ENCODE data around the gene PSD4. TPM values are rescaled to one million over a fixed set of nuclear protein-coding genes. Genes with fewer than 3 reads are reported as not detected.

Gene PSD4
- total RNA-seq, 1 donor from 2014 or later = 1.3 TPM

GRCh38 chr2:113167115-113167932 is 6.4 kb upstream of the PSD4 start:
- DNase-seq (ENCODE audit: extremely low read depth, low read depth, low spot score) = no peak

GRCh38 chr2:113167962-113168340 is 5.8 kb upstream of the PSD4 start:
- DNase-seq (ENCODE audit: extremely low read depth, low read depth, low spot score) = no peak

GRCh38 chr2:113169002-113169530 is 4.7 kb upstream of the PSD4 start:
- DNase-seq (ENCODE audit: extremely low read depth, low read depth, low spot score) = no peak

DNA sequence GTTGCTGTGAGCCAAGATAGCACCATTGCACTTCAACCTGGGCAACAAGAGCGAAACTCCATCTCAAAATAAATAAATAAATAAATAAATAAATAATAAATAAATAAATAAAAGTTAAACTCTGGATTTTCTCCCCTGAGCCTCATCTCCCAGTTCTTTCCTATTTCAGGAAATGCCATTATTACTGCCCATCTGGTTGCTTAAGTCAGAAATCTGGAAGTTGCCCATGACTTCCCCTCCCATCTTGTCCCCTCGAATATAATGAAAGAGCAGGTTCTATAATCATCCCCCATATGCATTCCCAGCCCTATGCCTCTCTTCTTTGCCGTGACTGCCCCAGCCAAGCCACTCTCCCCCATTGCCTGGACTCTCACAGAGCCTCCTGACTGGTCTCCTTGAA is 4.2 kb upstream of the PSD4 start:
- DNase-seq (ENCODE audit: extremely low read depth, low read depth, low spot score) = no peak

DNA sequence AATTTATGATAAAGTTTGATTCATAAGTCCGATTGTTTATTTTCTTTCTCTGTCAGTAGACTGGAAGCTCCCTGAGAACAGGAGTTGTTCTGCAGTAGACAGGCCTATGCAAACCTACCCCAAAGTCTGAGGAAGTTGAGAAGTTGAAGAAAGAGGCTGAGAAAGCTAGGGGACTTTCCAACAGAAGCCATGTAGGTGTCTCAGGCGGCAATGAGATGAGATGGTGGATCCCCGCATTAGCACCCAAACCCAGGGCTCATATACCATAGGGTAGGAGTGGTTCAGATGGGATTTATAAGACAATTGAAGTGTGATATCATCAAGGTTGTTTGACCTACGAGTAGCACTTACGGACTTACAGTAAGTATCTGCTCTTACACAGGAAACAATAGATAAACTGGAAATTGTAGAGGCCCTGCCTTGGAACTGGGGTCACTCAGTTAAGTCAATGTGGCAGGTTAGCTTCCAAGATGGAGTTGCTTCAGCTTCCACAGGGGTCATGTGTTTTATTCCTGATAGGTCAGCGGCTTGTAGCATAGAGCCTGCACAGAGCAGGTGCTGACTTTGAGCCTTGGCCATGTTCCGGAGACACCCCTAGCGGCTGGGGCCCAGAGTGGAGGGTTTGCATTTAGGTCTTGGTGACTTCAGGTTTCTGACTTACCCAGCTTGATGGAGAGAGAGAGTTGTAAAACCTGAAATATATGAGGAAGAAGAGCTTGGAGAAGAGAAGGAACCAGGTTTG is 2.3 kb upstream of the PSD4 start:
- no peak for DNase-seq (ENCODE audit: extremely low read depth, low read depth, low spot score)

DNA sequence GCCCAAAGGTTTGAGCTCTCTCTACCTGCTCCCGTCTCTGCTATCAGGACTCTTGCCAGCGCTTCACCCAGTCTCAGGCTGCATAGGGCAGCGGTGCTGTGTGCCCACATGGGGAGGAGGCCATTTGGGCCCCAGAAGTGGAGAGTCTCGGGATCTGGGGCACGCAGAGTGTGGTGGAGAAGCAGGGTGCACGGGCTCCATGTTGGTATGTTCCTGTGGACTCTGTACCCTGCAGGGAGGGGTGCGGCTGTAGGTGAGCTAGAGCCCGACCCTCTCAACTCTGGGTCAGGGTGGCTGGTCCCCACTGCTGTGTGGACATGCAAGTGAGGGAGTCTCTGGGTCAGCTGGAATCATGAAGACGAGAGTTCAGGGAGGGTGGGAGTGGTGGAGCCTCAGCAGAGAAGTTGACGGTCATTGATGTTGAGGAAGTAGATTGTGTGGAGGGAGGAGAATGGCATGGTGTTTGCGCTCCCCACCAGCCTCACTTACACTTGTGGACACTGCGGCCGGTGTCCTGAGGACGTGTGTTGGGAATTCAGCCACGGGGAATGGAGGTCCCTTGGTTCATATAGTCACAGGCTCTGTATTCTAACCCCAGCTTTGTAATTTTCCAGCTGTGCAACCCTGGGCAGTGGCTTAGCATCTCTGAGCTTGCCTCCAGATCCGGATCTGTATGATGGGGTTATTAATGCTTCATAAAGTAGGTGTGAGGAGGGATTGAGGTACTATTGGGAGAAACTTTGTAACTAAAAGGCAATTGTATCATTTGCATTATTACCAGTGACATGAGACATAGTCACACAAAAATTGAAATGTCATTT is 840 bp upstream of the PSD4 start:
- DNase-seq (ENCODE audit: extremely low read depth, low read depth, low spot score) = no peak

DNA sequence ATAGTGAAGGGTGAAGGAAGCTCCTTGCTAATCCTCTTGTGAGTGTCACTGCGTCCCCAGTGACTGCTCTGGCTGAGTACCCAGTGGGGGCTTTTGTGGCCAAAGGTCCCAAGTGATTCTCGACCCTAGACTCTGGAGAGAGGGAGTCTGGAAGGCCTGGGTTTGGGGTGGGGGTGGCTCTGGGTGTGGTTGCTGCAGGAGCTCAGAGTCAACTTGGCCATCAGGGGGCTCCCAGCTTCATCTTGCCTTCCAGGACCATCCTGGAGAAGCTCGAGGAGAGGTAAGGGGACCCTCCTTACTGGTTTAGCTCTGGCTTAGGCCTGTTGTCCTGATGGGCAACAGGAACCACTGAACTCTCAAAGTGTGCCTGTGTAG is 592 bp downstream of the PSD4 start:
- no peak for DNase-seq (ENCODE audit: extremely low read depth, low read depth, low spot score)

GRCh38 chr2:113175042-113175628 is 1.4 kb downstream of the PSD4 start:
- DNase-seq (ENCODE audit: extremely low read depth, low read depth, low spot score) = no peak

- no peak for DNase-seq (ENCODE audit: extremely low read depth, low read depth, low spot score)
These were observed 2.2 kb downstream of the PSD4 start for GRCh38 chr2:113175736-113176695.

DNA sequence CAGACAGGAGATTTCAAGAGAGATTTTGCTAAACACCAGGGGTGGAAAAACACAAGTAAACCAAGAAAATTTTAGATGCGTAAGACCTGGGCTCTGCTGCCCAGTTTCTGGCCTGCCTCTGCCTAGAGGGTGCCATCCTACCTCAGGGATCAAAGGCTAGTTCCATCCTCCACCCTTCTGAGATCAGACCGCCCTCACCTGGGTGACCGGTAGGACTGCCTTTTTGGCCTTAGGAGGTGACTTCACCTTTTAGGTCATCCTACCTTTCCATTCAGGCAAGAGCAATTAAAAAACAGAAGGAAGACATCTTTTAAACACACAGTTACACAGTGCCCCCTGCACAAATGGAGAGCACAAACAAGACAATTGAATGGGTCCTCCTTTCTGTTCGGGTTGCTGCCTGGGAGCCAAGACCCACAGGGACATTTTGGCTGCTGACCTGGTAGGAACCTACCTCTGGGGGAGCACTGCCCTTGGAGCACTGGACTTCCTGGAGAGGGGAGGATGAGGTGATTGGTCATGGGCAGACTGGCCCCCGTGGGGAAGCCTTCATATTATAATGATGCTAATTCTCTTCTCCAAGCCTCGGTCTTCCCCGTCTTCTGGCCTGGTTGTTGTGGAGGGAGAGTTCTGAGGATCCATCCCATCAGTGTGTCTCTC is 3.1 kb downstream of the PSD4 start:
- DNase-seq (ENCODE audit: extremely low read depth, low read depth, low spot score) = no peak

DNA sequence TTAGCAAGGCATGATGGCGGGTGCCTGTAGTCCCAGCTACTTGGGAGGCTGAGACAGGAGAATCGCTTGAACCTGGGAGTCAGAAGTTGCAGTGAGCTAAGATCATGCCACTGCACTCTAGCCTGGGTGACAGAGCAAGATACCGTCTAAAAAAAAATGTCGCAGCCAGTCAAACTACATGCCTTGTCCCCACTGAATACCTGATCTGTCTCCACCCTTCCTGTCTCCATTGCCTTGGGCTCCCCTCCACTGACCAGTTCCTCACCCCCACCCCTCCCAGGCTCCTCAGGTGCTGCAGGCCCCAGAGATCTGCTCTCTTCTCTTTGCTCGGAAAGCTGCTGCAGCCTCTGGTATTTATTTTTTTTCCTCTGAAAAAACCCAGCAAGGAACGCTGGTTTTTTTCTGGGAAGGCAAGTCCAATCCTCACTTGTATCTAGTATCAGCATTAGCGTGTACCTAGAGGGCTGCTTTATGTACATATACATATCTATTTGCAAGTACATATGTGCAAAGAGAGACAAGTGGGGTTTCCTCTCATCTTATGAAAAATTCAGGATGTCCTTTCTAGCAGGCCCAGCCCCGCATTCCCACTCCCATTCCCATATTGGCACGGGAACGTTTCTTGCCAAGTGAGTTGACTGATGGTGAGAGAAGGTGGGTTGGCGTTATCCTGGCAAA is 4.4 kb downstream of the PSD4 start:
- DNase-seq (ENCODE audit: extremely low read depth, low read depth, low spot score) = no peak

DNA sequence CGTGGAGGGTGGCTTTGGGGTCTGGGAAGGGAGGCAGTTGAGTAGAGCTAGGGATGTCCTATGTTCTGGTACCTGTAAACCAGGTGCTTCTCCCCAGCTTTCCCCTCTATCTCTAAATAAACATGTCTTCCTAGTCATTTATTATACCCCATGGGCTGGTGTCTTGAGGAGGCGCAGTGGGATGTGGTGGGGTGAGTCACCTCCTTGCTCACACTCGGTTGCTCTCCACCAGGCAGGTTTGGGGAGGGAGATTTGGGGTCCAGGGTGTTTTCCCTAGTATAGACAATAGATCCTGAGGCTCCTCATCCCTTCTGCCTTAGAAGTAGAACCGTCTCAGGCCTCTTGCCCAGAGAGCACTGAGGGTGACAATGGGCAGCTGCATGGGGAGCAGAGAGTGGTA is 5.1 kb downstream of the PSD4 start:
- DNase-seq (ENCODE audit: extremely low read depth, low read depth, low spot score) = no peak

GRCh38 chr2:113179446-113180045 is 5.8 kb downstream of the PSD4 start:
- no peak for DNase-seq (ENCODE audit: extremely low read depth, low read depth, low spot score)

DNA sequence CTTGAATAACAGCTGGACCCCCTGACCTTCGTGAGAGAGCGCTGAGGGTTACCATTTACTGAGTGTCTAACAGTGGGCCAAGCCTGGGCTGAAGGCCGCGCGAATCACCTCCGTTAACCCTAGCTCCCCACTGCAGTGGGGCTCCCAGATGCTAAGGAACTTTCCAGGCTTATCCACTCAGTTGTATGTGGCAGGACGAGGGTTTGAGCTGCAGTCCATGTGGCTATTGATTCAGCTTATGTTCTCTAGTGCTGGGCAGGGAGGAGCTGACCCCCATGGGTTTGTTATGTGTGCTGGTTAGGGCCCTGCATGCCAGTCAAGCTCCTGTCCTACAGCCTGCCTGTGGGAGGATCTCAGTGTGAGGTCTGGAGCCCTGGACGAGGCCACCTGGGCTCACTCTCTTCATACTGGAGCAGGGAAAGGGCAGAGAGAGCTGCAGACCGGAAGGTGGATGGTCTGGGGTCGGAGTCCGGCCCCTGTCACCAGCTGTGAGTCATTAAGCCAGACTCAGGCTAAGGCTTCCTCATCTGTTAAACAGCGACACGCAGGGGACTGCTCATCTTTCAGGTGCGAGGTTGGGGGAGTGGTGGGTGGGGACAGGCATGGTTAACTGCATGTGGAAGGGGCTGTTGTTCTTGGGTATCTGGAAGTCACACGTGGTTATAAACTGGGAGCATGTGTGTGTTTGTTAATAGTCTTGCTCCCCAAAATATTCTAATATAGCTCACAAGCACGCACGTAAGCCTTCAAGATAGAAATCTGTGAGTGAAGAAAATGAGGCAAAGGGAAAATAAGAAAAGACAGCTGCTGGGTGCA is 6.6 kb downstream of the PSD4 start:
- no peak for DNase-seq (ENCODE audit: extremely low read depth, low read depth, low spot score)

DNA sequence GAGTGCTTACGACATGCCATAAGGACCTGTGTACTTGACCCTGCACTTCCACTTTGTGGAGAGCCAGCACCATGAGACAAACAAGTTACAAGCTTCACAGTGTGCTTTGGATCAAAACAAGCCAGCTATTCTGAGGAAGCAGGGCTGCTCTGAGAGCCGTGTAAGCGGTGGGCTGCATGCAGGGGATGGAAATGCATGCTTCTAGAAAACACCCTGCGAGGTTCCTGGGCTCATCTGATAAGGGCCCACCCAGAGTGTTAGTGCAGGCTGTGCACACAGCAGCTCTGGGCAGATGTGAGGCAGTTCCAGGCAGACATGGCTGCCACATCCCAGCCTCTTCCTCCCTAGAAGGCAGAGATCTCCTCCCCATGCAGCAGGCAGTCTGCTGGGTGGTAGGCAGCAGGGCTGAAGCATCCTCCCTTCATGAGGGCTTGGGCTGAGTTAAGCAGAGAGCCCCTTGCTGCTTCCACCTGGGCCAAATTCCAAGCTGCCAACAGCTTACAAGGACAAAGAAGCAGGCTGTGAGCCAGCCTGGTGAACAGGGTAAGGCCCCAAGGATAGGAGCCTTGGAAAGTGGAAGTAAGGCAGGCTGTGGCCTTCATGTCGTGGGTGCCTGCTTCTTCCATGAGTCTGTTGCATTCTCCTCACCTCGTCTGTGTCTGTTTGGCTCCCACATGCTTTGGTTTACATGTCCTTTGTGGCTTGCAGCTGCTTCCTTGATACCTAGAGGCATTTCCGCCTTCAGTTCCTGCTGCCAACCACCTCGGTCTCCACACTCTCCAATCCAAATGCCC is 7.7 kb downstream of the PSD4 start:
- peak; percentile 14 for DNase-seq (ENCODE audit: extremely low read depth, low read depth, low spot score)

- DNase-seq (ENCODE audit: extremely low read depth, low read depth, low spot score) = no peak
These were observed 8.9 kb downstream of the PSD4 start for GRCh38 chr2:113182471-113183260.
